IPS-NIHi7 (cell line): ENCODE results near the gene PYROXD2.

Experiments used
- DNase-seq: peaks from one replicate; pipeline ENCODE4 v3.0.0; 2012; ENCODE audit warnings: mixed read lengths; ENCODE audit errors: extremely low spot score

Gene PYROXD2

DNA sequence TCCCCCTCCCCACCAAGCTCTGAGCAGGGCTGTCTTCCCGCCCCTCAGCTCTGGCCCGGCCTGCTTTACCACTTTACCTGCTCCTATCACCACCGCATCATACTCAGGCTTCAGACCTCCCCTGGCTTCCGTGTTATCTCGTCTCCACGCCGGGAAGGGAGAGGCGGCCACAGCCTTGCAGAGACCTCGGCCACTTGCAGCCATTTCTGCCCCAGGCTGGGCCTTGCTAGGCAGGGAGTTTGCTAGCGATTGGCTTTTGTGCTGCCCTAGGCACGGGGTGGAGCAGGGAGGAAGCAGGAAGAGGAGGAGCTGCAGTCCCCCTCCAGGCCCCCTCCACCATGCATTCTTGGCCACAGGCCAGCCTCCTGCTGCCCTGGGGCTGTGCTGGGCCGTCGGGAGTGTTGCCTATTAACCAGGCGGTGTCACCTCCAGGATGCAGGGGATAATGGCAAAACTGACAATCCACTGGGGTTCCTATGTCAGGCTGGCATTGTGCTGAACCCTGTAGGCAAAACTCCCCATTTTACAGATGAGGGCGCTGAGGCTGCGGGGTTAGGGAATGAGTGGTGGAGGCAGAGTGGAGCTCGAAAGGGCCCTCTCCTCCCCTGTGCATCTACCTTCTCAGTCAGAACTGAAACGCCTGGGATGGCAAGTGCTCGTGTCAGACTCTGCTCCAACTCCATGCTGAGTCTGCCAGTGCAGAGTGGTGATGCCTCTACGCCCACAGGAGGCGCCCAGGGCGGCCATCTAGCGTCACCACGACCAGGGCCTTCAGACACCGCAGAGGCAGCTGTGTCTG lies at the start of gene PYROXD2:
Gene PYROXD2 (minus strand): TSS at position 251 of the 799 bp plus-strand sequence. CDS start 47 bp downstream, at position 204.
- DNase-seq: peak; percentile 96

- DNase-seq: no peak
Measured at GRCh38 chr10:98463976-98464754, 49.2 kb upstream of the PYROXD2 start.

GRCh38 chr10:98463016-98463415 lies 48.0 kb upstream of the PYROXD2 start:
- DNase-seq: no peak

- no peak for DNase-seq
Measured at GRCh38 chr10:98461500-98461842, 46.5 kb upstream of the PYROXD2 start.

- no peak for DNase-seq
Measured at GRCh38 chr10:98460837-98461499, 46.0 kb upstream of the PYROXD2 start.

DNA sequence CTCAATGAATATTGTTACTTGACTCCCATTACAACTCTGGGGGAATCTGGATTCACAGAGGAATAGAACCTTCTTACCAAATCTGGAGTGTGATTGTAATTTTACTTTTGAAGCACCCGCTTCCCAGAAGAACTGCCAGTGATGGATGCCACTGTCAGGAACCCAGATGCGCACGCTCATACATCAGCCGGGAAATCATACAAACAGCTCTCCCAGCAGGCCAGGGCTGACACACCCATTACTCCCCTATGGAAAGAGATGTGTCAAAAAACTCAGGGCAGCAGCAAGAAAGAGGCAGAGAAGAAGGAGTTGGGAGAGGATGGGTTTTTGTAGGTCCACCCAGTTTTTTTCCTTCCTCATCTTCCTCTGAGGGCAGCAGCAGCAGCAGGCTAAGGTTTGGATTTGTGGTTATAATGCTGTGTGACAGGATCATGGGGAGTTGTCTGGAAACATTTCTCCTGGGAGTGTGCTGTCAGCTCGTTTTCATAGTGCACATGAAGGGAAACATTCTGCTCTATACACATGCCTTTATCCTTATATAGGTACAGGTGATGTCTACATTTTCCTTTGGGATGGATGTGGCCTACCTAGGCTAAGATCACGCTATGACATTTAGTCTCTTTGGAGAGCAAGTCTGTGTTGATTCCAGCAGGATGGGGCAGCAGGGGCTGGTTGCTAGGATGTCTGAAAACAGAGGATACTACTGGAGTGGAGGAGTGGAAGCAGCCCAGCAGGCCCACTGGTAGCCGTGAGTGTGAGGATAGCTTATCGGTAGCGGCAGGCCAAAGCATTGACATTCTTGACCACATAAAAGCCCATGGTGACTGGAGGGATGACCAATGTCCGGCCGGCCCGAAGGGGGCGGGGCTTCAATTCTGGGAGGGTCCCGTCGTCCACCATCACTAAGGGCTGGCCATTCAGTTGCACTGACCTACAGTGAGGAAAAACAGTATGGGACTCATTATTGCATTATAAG lies 44.1 kb upstream of the PYROXD2 start:
- DNase-seq: no peak

DNA sequence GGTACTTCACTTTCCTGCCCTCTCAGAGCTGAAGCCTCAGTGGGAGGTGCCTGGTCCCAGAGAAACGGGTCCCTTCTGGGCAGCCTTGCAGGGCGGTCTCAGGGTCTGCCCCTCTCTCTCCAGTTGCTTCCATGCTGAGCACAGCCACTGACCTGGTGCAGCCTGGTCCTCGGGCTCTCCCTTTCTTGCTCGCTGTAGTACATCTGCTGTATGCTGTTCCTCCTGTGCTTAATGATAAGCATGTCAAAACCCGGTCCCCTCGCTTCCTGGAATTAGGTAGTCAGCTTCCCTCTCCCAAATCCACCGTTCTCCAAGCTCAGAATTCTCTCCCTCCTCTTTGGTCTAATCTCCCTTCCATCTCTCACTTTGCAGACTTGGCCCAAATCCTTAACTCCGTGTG lies 42.7 kb upstream of the PYROXD2 start:
- no peak for DNase-seq

DNA sequence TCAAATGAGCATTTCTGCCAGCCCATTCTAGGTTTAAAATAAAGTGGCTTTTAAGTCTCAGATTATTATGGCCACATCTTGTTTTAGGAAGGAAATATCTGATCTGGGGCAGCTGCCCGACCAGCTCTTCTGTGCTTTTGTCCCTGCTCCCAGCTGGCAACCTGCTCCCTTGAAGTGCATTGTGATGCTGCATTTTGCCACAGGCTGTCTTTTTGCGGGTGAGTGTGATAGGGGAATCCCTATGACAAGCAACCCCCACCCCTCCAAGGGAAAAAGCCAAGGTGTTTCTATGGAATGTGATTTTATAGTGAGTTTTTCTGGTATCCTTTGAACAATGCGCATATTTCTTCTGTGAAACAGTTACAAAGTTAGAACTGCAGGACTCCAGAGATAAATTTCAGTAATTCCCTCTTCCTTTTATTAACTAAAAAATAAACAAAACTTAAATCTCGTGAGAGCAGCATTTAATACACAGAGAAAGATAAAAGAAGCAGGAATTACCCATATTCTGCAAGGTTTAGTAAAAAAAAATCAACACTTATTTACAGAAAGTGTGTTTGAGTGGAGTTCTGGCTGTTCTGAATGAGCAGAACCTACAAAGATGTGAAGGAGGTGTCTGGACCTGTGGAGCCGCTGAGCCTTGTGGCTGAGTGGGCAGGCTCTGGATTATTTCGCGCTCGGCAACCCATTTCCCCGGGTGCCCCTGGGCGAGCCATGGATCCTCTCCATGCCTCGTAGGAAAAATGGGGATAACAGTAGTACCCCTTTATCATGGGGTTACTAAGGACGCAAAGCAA lies 41.9 kb upstream of the PYROXD2 start:
- DNase-seq: no peak

GRCh38 chr10:98456043-98456570 lies 41.1 kb upstream of the PYROXD2 start:
- no peak for DNase-seq

DNA sequence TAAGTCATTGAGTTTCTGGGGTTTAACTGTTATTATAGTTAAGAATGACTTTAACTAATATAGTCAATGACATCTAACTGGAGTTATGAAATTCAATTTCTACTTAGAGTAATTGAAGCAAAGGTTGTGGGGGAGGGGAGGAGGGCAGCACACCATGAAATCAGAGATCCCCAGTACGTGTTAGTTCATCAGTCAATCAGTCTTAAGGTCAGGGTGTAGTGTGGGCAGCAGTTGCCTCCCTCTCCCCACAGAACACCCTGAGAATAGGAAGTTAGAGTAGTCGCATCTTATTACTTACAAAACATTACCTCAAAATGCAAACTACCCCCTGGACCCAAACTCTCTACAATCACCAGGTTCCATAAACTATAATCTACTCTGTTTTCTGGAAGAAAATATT lies 38.7 kb upstream of the PYROXD2 start:
- DNase-seq: no peak

GRCh38 chr10:98450618-98451017 lies 35.6 kb upstream of the PYROXD2 start:
- no peak for DNase-seq

GRCh38 chr10:98449287-98449686 lies 34.3 kb upstream of the PYROXD2 start:
- DNase-seq: no peak

DNA sequence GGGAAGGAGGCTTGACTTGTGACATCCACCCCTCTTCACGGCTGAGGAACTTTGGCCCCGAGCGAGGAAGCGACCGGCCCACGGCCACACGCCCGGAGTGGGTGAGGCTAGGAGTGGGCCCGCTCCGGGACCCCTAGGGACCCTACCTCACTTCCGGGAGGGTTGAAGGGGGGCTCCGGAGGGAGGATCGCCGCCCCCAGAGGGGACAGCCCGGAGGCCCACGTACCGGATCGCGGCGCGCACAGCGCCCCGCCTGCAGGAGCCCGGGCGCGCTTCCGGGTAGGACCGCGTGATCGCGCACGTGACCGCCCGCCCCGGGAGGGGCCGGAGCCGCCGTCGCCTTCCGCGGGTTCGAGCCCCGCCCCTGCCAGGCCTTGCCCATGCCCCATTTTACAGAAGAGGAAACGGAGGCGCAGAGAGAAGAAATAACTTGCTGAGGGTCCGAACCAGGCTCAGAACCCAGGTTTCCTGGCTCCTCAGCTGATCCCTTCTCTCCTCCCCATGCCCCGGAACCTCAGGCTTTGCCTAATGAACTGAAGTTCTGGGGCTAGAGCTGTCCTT lies 31.8 kb upstream of the PYROXD2 start, which contains the start of gene HPS1:
Gene HPS1 (minus strand): TSS at position 275 of the 561 bp plus-strand sequence. CDS start 3,695 bp downstream, outside the sequence.
- peak; percentile 90 for DNase-seq

- peak; percentile 50 for DNase-seq
Measured at GRCh38 chr10:98446151-98446660, 31.2 kb upstream of the PYROXD2 start.

- DNase-seq: no peak
Measured at GRCh38 chr10:98445200-98445812, 30.3 kb upstream of the PYROXD2 start.

GRCh38 chr10:98444314-98445006 lies 29.5 kb upstream of the PYROXD2 start:
- no peak for DNase-seq

- DNase-seq: no peak
Measured at GRCh38 chr10:98438715-98439114, 23.7 kb upstream of the PYROXD2 start.

DNA sequence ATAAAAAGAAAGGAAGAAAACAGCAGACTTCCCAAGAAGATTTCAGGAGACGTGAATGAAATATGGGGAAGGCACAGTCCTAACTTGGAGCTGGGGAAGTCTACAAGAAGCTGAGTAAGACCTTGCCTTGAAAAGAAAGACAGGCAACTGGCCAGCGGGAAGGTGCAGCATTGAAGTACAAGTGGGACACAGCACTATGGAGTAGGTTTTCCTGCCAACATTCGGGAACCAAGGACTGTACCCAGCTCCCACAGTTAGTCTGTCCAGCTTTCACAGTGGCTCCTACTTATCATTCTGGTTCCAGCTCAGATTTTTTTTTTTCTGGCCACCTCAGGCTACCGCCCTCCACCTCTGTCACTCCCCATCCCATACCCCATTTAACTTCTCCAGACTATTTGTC lies 21.7 kb upstream of the PYROXD2 start:
- DNase-seq: no peak
